ENCODE data around the gene CRCP.

Gene CRCP

GRCh38 chr7:66198469-66198868, 83.8 kb downstream of the CRCP start:
- TF ChIP-seq GABPA (IDR thresholded peaks at IDR 0.05; ENCODE audit: low read depth), result no peak
- no peak for TF ChIP-seq POLR2AphosphoS5 (IDR thresholded peaks at IDR 0.05; ENCODE audit: low read depth)
- Histone ChIP-seq H3K27ac (replicated peaks) (no peak overlapping the region), H3K4me3 (replicated peaks; ENCODE audit: insufficient read depth, low read length) (no peak overlapping the region), H3K27me3 (ENCODE audit: insufficient read depth, poor library complexity, severe bottlenecking) (peaks cover 5% of the 10 kb centered on the region)
- no peak for DNase-seq (ENCODE audit: low read depth in 1 of 2, low spot score in 1 of 2)

GRCh38 chr7:66198956-66199355, 84.3 kb downstream of the CRCP start:
- TF ChIP-seq GABPA (IDR thresholded peaks at IDR 0.05; ENCODE audit: low read depth) (no peak), SPI1 (IDR thresholded peaks at IDR 0.05; ENCODE audit: borderline replicate concordance, low read depth) (no peak), POLR2AphosphoS5 (IDR thresholded peaks at IDR 0.05; ENCODE audit: low read depth) (no peak), REST (IDR thresholded peaks at IDR 0.05; ENCODE audit: insufficient replicate concordance, low read depth) (no peak), CTCF (IDR thresholded peaks at IDR 0.05; ENCODE audit: insufficient read depth, low read length) (no peak)
- no peak for DNase-seq (ENCODE audit: low read depth in 1 of 2, low spot score in 1 of 2)
- Histone ChIP-seq H3K4me3 (replicated peaks; ENCODE audit: insufficient read depth, low read length) (no peak overlapping the region), H3K27ac (replicated peaks) (no peak overlapping the region), H3K27me3 (ENCODE audit: insufficient read depth, poor library complexity, severe bottlenecking) (peaks cover 5% of the 10 kb centered on the region)

GRCh38 chr7:66202441-66202840, 87.8 kb downstream of the CRCP start:
- Histone ChIP-seq H3K4me3 (replicated peaks; ENCODE audit: insufficient read depth, low read length) (no peak overlapping the region), H3K27ac (replicated peaks) (no peak overlapping the region), H3K27me3 (ENCODE audit: insufficient read depth, poor library complexity, severe bottlenecking) (peaks cover 14% of the 10 kb centered on the region)
- no peak for DNase-seq (ENCODE audit: low read depth in 1 of 2, low spot score in 1 of 2)
- TF ChIP-seq GABPA (IDR thresholded peaks at IDR 0.05; ENCODE audit: low read depth) (no peak), REST (IDR thresholded peaks at IDR 0.05; ENCODE audit: insufficient replicate concordance, low read depth) (no peak), POLR2AphosphoS5 (IDR thresholded peaks at IDR 0.05; ENCODE audit: low read depth) (no peak), CTCF (IDR thresholded peaks at IDR 0.05; ENCODE audit: insufficient read depth, low read length) (no peak), SPI1 (IDR thresholded peaks at IDR 0.05; ENCODE audit: borderline replicate concordance, low read depth) (no peak)
